AG20443 (cell line): ENCODE measurements around the gene USP33.
"Not testable (repeated sequence)": the region's sequence is repeated elsewhere in the genome, so short reads cannot be mapped to it uniquely, and the experiment has no call there.

Experiments used
- DNase-seq: peaks from one replicate; pipeline ENCODE4 v3.0.0; 2012; ENCODE audit warnings: low spot score, mixed read lengths

Gene USP33

DNA sequence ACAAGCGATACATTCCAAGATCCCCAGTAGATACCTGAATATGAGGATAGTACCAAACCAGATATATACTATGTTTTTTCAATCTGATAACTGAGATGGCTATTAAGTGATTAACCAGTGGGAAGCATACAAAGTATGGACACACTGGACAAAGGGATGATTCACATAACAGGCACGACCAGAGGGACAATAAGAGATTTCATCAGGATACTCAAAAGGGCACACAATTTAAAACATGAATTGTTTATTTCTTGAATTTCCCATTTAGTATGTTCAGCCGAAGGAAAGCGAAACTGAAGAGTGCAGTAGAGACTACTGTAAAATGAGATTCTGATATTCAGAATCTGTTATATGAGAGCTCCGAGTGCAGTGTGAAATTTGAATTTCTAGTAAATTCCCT, 87.8 kb downstream of the USP33 start:
- peak; percentile 29 for DNase-seq

DNA sequence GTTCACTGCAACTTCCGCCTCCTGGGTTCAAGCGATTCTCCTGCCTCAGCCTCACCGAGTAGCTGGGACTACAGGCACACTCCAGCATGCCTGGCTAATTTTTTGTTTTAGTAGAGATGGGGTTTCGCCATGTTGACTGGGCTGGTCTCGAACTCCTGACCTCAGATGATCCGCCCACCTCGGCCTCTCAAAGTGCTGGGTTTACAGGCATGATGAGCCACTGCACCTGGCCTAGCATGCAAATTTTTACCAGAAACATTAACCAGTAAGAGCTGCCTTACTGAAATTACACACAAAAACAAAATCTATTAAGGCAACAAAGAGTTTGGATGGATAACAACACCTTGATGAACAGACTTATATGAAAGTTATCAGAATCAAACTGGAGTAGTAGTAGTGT, 89.3 kb downstream of the USP33 start:
- DNase-seq: no peak

GRCh38 chr1:77668924-77669449, 90.7 kb downstream of the USP33 start:
- no peak for DNase-seq

GRCh38 chr1:77664939-77665516, 94.6 kb downstream of the USP33 start:
- peak; percentile 13 for DNase-seq

- no peak for DNase-seq
These were observed 98.0 kb downstream of the USP33 start for GRCh38 chr1:77661696-77662095.

DNA sequence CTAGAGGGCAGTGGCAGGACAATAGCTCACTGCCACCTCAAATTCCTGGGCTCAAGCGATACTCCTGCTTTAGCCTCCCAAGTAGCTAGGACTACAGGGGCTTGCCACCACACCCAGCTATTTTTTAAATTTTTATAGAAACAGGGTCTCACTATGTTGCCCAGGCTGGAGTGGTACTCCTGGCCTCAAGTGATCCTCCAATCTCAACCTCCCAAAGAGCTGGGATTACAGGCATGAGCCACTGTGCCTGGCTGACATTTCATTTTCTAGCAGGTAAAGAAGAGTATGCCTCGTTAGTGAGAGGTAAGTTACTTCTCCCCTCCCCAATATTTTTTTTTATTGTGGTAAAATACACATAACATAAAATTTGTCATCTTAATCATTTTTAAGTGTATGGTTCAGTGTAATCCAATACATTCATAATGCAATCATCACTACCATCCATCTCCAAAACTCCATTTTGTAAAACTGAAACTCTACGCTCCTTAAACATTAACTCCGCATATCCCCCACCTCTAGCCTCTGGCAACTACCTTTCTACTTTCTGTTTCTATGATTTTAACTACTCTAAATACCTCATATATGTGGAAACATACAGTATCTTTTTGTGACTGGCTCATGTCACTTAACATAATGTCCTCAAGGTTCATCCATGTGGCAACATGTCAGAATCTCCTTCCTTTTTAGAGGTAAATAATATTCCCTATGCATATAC, 99.6 kb downstream of the USP33 start:
- no peak for DNase-seq

- DNase-seq: no peak
These were observed 101.4 kb downstream of the USP33 start for GRCh38 chr1:77658271-77658670.

DNA sequence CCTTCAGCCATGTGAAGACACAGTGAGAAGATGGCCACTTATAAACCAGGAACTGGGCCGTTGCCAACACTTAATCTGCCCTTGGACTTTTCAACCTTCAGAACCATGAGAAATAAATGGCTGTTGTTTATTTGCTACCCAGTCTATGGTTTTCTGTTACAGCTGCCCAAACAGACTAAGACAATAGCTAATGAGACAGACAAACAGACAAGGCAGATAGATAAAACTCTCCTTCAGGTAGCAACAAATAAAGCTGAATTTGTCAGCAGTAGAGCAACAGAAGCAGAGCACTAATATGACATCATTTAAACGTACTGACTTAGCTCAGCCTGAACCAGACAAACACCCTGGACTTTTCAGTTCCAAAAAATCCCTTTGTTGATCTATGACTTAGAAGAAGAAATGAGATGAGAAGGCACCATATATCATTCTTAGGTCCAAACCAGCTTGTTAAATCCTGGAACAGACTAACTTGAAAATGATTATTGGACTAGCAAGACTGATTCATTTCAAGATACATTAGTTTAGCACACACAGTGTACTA, 104.1 kb downstream of the USP33 start:
- no peak for DNase-seq

DNA sequence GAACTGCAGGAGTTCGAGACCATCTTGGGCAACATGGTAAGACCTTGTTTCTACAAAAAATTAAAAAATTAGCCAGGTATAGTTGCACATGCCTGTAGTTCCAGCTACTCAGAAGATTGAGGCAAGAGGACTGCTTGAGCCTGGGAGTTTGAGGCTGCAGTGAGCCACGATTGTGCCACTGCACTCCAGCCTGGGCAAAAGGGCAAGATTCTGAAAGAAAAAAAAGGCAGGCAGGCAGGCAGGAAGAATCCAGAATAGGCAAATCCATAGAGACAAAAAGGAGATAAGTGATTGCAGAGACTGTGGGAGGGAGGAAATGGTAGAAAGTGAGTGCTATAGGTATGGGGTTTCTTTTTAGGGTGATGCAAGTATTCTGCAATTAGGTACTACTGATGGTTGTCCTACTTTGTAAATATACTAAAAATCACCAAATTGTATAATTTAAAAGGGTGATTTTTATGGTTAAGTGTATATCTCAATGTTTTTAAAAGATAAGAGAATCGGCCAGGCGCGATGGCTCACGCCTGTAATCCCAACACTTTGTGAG, 106.6 kb downstream of the USP33 start:
- no peak for DNase-seq

DNA sequence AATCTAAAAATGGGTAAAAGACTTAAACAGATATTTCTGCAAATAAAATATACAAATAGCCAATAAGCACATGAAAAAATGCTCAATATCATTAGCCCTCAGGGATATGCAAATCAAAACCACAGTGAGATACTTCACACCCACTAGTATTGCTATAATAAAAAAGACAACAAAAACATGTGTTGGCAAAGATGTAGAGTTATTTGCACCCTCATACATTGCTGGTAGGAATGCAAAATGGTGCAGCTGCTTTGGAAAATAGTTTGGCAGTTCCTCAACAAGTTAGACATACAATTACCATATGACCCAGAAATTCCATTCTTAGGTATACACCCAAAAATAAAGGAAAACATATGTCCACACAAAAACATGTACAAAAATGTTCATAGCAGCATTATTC, 107.4 kb downstream of the USP33 start:
- DNase-seq: no peak

DNA sequence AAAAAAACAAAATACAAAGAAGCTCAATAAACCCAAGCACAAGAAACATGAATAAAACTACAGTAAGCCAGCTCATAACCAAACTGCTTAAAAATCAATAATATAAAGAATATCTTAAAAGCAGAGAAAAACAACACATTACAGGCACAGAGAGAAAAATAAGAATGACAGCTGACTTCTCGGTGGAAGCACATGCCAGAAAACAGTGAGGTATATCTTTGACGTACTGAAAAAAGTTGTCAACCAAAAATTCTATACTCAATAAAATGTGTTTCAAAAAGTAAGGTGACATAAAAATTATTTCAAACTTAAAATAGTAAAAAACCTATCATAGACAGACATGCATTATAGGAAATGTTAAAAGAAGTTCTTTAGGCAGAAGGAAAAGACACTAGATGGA, 110.5 kb downstream of the USP33 start:
- no peak for DNase-seq

DNA sequence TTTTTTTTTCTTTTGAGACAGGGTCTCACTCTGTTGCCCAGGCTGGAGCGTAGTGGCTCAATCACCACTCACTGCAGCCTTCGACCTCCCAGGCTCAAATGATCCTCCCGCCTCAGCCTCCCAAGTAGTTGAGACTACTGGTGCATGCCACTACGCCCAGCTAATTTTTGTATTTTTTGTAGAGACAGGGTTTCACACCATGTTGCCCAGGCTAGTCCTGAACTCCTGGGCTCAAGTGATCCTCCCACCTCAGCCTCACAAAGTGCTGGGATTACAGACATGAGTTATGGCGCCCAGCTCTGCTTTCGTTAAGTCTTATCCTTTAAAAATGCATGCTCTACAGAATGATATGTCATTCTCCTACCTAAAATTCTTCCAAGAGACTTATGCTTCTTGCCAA, 113.4 kb downstream of the USP33 start:
- not testable (repeated sequence) for DNase-seq
